Thoracic aorta (tissue), 2 donors: ENCODE results near the gene ALKBH5. TPM values are rescaled to one million over a fixed set of nuclear protein-coding genes. Genes with fewer than 3 reads are reported as not detected.

ENCODE experiments used
- ATAC-seq: fragments of 150-250 bp; one replicate; pipeline ENCODE4 v1.8.0; 2017; ENCODE audit warnings: low read depth; ENCODE audit not compliant: insufficient number of reproducible peaks, low FRiP score
- DNase-seq: peaks from one replicate; pipeline ENCODE4 v3.0.0-alpha.2; 2020; ENCODE audit warnings: low spot score
- H3K27ac ChIP-seq, 2 donors: fragments of 200-600 bp; sonication (generic); 1 replicate in 1 of 2; 2 replicates in 1 of 2; pipeline ENCODE4 v1.5.1; 2016; ENCODE audit warnings: mild to moderate bottlenecking in 2 of 2, moderate library complexity in 2 of 2
- H3K27me3 ChIP-seq: fragments of 200-600 bp; sonication (generic); replicated peaks from 2 replicates; pipeline ENCODE4 v1.6.0; 2016; ENCODE audit warnings: mild to moderate bottlenecking; ENCODE audit not compliant: insufficient read depth
- H3K36me3 ChIP-seq: fragments of 200-600 bp; sonication (generic); one replicate; pipeline ENCODE4 v1.5.1; 2016
- H3K4me1 ChIP-seq, 2 donors: fragments of 200-600 bp; sonication (generic); 1 replicate in 1 of 2; 2 replicates in 1 of 2; pipeline versions ENCODE4 v1.5.1 to v1.6.0; 2016; ENCODE audit warnings: low read depth in 2 of 2, mild to moderate bottlenecking in 1 of 2; ENCODE audit not compliant: control insufficient read depth in 1 of 2
- H3K4me3 ChIP-seq: fragments of 200-600 bp; sonication (generic); 2 replicates; pipeline ENCODE4 v1.5.1; 2016; ENCODE audit warnings: mild to moderate bottlenecking
- H3K9me3 ChIP-seq: fragments of 200-600 bp; sonication (generic); 2 replicates; pipeline ENCODE4 v1.5.1; 2016
- CTCF ChIP-seq: fragments of 200-600 bp; sonication (generic); IDR thresholded peaks from one replicate; pipeline ENCODE4 v1.5.1; 2019; ENCODE audit warnings: antibody characterized with exemption
- total RNA-seq, 2 donors: library from RNA; depleted of rRNA; stranded (reverse); fragments of >200 nt; gene quantifications; one replicate each; pipeline versions ENCODE4 v1.1.0 to v1.2.3, GENCODE V29; 2016

The ALKBH5 gene
- total RNA-seq, 2 donors from 2014 or later = 89.6 to 105 TPM

DNA sequence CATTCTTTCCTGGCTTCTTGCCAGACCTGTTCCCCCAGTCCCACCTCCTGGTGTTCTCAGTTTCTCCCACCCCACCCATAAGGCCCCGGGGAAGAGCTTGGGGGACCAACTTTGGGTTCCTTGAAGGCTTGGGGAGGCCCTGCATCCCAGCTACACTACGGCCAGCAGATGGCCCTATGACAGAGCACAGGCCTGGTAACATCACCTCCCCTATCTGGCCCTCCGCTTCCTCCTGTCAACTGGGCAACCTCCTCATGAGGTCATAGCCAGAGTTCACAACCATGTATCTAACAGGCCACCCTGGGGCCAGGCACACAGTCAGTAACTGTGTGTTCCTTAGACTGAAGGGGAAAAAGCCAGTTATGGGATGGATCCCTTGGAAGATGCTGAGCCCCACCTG is 43.7 kb upstream of the ALKBH5 start:
- Histone ChIP-seq H3K4me1 (peaks cover 0 to 5% of the 10 kb centered on the region in 2 donors), H3K36me3 (no peaks in the 10 kb centered on the region), H3K9me3 (no peaks in the 10 kb centered on the region), H3K27me3 (no peaks in the 10 kb centered on the region), H3K27ac (no peak overlapping the region), H3K4me3 (no peak overlapping the region)
- TF ChIP-seq CTCF = no peak
- DNase-seq (no peak), ATAC-seq (no peak)

DNA sequence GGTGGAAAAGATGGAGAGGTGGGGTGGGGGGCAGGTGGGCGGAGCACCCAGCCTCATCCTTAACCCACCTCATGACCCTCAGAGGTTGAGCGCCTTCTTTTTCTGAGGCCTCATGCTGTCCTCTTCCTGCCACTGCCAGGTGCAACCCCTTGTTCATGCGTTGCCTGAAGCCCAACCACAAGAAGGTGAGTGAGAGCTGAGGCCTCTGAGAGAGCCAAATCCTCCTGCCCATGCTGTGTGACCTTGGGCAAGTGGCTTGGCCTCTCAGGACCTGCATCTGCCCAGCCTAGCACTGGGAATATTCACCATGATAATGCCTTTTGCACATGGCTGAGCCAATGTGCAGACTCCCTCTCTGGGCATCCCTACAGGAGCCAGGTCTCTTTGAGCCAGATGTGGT is 43.0 kb upstream of the ALKBH5 start:
- no peaks in the 10 kb centered on the region for H3K9me3 ChIP-seq
- no peak for TF ChIP-seq CTCF
- H3K36me3 ChIP-seq = no peaks in the 10 kb centered on the region
- DNase-seq (no peak), ATAC-seq (no peak)
- H3K27me3 ChIP-seq = no peaks in the 10 kb centered on the region
- no peak overlapping the region for H3K4me3 ChIP-seq
- no peak overlapping the region for H3K27ac ChIP-seq
- peaks cover 0 to 5% of the 10 kb centered on the region in 2 donors for H3K4me1 ChIP-seq

GRCh38 chr17:18141210-18141803 is 42.3 kb upstream of the ALKBH5 start:
- ATAC-seq (no peak), DNase-seq (no peak)
- no peaks in the 10 kb centered on the region for H3K9me3 ChIP-seq
- no peak overlapping the region for H3K27ac ChIP-seq
- H3K36me3 ChIP-seq = no peaks in the 10 kb centered on the region
- H3K4me3 ChIP-seq = no peak overlapping the region
- peak; percentile 53 for TF ChIP-seq CTCF
- H3K4me1 ChIP-seq = peaks cover 0 to 5% of the 10 kb centered on the region in 2 donors
- H3K27me3 ChIP-seq = no peaks in the 10 kb centered on the region

GRCh38 chr17:18142417-18142816 is 41.2 kb upstream of the ALKBH5 start:
- DNase-seq (no peak), ATAC-seq (no peak)
- no peak overlapping the region for H3K27ac ChIP-seq
- no peak overlapping the region for H3K4me3 ChIP-seq
- TF ChIP-seq CTCF = no peak
- H3K27me3 ChIP-seq = no peaks in the 10 kb centered on the region
- H3K9me3 ChIP-seq = no peaks in the 10 kb centered on the region
- H3K36me3 ChIP-seq = no peaks in the 10 kb centered on the region
- H3K4me1 ChIP-seq = peaks cover 0 to 5% of the 10 kb centered on the region in 2 donors

GRCh38 chr17:18143044-18143936 is 40.3 kb upstream of the ALKBH5 start:
- Histone ChIP-seq H3K27me3 (no peaks in the 10 kb centered on the region), H3K27ac (no peak overlapping the region), H3K4me3 (no peak overlapping the region), H3K4me1 (peaks cover 0 to 5% of the 10 kb centered on the region in 2 donors), H3K9me3 (no peaks in the 10 kb centered on the region), H3K36me3 (no peaks in the 10 kb centered on the region)
- ATAC-seq = no peak
- TF ChIP-seq CTCF = no peak
- DNase-seq = no peak
